Fibroblast of pulmonary artery (primary cell): ENCODE data around the gene CNDP2.
"Not testable (repeated sequence)": the region's sequence is repeated elsewhere in the genome, so short reads cannot be mapped to it uniquely, and the experiment has no call there.

Source experiments
- DNase-seq: peaks from one replicate; pipeline ENCODE4 v3.0.0-alpha.2; 2010; ENCODE audit warnings: low read depth
- H3K4me3 ChIP-seq: replicated peaks from 2 replicates; pipeline ENCODE4 v1.5.1; 2011; ENCODE audit warnings: low read depth, mild to moderate bottlenecking, control low read depth, low read length, moderate library complexity
- CTCF ChIP-seq: IDR thresholded peaks from 2 replicates; pipeline ENCODE4 v1.5.1; 2011; ENCODE audit warnings: mild to moderate bottlenecking, control low read depth, low read length, inconsistent platforms; ENCODE audit errors: missing control alignments

Gene CNDP2

GRCh38 chr18:74499633-74500032 is 3.5 kb downstream of the CNDP2 start:
- peak overlapping the region; percentile 26 for H3K4me3 ChIP-seq
- no peak for TF ChIP-seq CTCF
- DNase-seq: peak; percentile 69

DNA sequence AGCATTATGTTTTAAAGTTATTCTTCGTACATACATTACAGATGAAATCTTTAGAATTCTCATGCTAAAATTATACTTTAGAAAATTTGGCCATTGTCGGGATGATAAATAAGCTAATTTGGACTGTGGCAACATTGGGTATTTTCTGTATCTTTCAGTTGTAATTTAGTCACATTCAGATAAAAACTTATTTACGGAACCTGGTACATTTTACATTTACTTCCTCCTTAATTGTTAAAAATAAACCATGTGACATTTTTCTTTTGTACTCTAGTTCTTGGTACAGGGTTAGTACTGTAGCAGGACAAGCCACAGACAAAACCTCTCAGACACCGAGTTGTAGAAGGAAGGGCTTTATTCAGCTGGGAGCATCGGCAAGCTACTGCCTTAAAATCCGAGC is 4.2 kb downstream of the CNDP2 start:
- H3K4me3 ChIP-seq: no peak overlapping the region
- no peak for DNase-seq
- no peak for TF ChIP-seq CTCF

DNA sequence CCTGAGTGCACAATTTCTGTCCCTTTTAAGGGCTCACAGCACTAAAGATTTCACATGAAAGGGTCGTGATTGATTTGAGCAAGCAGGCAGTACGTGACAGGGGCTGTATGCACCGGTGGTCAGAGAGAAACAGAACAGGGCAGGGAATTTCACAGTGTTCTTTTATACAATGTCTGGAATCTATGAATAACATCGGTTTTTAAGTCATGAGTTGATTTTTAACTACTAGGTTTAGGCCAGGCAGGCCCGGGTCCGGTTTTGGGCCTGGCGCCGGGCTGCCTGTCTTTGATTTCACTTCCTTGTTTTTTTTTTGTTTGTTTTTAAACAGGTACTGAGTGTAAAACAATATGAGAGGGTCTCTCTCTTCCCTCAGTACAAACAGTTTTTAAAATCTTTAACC is 4.6 kb downstream of the CNDP2 start:
- not testable (repeated sequence) for DNase-seq, H3K4me3 ChIP-seq

DNA sequence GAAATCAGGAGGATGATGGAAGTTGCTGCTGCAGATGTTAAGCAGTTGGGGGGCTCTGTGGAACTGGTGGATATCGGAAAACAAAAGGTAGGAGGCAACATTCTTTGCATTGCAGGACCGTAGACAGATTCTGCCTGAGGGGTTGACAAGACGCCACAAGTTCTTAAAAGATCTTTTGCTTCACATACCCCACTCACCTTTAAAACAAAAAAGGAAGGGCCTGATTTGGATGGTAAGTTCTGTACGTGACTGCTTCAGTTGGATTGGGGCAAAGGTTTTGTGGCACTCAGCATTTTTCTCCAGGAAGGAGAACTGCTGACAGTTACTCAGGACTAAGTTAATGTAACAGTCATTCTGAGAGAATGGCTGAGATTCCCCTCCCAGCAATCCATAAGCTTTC is 5.2 kb downstream of the CNDP2 start:
- no peak for DNase-seq
- no peak overlapping the region for H3K4me3 ChIP-seq
- no peak for TF ChIP-seq CTCF

DNA sequence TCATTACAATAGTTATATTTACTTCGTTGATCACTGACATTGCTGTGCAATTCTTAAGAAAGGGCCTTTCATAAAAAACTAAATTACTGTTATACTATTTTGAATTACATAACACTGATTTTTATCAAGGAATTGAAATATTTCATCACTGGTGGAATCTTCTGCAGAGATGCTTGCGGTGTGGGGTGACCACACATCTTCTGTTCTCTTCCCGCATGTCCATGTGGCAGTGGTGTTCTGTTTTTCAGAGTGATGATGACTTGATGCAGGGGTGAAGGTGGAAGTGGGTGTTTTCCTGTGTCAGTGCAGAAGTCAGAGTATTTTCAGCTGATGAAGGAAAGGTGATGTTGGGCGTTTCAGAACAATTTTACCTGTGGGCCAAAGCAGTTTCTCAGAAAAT is 7.0 kb downstream of the CNDP2 start:
- TF ChIP-seq CTCF: no peak
- DNase-seq: no peak
- no peak overlapping the region for H3K4me3 ChIP-seq

DNA sequence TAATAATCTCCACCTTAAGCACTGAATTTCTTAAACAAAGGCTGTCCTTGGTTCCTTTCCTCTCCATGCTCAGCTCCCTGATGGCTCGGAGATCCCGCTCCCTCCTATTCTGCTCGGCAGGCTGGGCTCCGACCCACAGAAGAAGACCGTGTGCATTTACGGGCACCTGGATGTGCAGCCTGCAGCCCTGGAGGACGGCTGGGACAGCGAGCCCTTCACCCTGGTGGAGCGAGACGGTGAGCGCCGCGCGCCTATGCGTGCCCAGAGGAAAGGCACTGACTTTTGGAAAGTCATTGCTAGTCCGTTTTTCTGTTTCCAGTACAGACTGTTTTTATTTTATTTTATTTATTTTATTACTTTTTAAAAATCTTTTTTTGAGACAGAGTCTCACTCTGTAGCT is 9.6 kb downstream of the CNDP2 start:
- no peak for DNase-seq
- H3K4me3 ChIP-seq: no peak overlapping the region
- no peak for TF ChIP-seq CTCF

DNA sequence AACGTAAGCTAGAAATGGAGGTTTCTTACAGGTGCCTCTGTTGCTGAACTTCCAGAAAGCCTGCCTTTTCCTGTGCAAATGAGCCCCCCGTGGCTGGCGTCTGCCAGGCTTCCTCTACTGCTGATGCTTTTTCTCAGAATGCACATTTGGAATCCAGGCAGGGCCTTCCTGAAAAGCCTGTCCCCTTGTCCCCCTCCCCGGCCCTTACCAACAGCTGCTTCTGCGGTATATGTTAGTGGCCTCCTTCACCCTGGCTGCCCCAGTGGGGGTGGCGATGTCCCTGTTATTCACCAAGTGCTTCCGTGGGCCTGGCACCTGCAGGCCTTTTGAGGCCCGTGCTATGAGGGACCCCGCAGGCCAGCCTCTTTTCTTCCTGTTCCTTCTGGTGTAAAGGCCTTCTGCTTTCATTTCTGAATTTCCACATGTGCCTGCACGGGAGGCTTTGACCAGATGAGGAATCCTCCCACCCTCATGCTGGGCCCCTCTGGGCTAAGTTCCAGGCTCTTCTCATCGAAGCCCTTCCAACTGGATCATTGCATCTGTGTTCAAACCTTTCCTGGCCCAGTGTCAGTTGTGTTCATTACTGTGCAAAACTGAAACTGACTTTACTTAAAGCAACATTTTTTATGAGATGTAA is 10.4 kb downstream of the CNDP2 start:
- H3K4me3 ChIP-seq: no peak overlapping the region
- peak; percentile 71 for DNase-seq
- no peak for TF ChIP-seq CTCF
